ENCODE measurements around the gene LDB1.

LDB1 gene

GRCh38 chr10:102064868-102065560 lies 55.2 kb downstream of the LDB1 start, which contains the start of gene HPS6:
TSS of gene HPS6 (plus strand) at chr10:102065349. CDS start at chr10:102065475, 126 bp downstream.
- DNase-seq: peak; percentile 91

GRCh38 chr10:102064503-102064867 lies 55.7 kb downstream of the LDB1 start:
- DNase-seq: no peak

- no peak for DNase-seq
Observed at GRCh38 chr10:102059987-102060386, 60.2 kb downstream of the LDB1 start.
